Activated naive CD4-positive, alpha-beta T cell treated with anti-CD3 and anti-CD28 coated beads, Interleukin-2, amount 50 U/mL, for 16 hours (primary cell): ENCODE measurements around the gene SLAMF9.
"Not testable (repeated sequence)": the region's sequence is repeated elsewhere in the genome, so short reads cannot be mapped to it uniquely, and the experiment has no call there.

Source experiments
- DNase-seq: peaks from one replicate; pipeline ENCODE4 v3.0.0-alpha.2; 2020

SLAMF9 gene

DNA sequence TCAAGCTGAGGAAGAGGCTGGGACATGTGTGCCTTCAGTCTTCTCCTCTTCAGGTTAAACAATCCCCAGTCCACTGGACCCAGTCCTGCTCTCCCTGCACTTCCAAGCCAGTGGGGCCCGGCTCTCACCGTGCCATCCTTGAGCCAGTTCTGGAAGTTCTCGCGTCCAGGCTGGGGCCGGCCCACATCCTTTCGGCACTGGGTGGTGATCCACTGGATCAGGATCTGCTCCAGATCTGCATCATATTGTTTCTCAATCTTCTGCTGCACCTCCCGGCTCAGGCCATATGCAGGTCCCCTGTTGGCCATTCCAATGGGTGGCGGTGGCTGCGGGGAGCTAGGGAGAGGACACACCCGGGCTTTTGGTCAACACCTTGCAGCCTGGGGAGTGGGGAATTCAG lies 33.8 kb downstream of the SLAMF9 start:
- no peak for DNase-seq

DNA sequence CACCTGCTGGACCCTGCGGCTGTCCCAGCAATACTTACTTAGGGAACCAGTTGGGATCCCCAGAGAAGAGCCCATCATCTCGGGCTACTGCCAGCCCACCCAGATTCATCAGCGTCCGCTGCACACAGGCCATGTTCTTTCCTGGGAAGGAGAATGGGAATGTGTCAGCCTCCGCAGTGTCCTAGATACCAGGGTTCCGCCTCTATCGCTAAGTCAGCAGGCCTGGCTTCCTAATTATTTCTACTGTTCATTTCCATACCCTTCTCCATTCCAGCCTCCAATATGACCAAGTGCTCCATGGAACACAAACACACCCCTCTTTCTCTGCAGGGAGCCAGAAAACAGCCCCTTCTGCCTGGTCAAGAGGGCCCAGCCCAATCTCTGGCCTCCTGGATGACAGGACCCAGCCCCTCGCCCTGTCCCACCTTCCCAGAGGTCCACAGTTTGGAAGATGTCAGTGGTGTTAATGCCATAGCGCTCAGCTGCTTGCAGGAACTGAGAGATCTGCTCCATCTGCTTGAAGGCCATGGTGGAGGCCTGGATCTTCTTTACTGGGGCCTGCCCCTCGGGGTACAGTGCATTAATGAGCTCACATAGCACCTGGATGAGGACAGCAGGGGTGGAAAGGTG lies 34.7 kb downstream of the SLAMF9 start:
- no peak for DNase-seq

DNA sequence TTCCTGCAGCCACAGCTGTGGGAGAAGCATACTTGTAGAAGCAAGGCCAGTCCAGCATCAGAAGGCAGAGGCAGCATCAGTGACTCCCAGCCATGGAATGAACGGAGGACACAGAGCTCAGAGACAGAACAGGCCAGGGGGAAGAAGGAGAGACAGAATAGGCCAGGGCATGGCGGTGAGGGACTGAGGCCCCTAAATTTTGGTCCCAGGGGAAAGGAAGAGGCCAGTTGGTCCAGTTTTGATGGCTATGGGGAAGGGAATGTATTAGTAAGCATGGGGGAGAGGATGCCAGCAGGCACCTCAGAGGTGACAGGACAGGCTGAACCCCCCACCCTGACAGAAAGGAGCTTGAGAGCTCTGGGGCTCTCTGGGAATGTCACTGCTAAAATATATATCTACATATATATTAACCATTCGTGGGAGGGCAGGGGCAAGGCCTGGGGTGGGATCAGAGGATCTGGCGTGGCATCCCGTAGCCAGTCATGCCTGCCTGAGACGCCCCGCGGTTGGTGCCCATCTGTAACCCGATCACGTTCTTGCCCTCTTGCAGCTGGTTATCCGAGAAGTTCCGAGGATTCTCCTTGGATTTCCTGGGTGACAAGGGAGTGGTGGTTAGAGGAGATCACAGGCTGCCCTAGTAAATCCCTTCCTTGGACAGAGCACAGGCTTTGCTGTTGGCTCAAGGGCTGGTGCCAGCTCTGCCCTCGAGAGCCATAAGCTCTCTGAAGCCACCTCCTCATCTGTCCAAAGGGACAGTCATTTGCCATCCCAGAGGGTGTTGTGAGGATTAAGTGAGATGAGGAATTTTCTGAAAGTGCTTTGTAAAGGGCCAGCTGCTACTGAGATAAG lies 35.5 kb downstream of the SLAMF9 start:
- no peak for DNase-seq

DNA sequence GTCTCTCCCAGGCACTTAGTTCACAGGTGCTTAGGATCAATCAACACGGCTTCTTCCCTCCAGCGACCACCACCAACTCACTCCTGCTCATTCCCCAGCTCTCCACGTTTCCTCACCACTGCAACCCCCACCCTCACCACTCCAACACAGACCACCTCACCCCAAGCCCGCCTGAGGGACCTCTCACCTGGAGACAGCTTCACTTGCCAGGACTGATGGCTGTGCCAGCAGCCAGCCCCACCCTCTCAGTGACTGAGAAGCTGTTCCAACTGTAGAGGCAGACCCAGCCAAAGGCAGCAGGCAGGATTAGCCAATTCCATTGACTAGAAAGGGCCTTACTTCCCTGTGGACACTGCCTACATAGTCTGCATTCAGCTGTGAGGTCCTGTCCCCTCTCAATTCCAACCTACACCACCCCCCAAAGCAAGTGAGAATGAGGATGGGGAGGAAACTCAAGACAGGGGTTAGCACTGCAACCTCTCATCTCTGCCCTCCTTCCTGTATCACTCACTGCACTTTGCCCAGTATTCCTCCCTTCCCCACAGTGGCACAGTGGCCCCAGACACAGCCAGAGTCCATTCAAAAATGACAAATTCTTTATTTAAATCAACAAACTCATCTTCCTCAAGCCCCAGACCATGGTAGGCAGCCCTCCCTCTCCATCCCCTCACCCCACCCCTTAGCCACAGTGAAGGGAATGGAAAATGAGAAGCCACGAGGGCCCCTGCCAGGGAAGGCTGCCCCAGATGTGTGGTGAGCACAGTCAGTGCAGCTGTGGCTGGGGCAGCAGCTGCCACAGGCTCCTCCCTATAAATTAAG lies 36.3 kb downstream of the SLAMF9 start:
- no peak for DNase-seq

DNA sequence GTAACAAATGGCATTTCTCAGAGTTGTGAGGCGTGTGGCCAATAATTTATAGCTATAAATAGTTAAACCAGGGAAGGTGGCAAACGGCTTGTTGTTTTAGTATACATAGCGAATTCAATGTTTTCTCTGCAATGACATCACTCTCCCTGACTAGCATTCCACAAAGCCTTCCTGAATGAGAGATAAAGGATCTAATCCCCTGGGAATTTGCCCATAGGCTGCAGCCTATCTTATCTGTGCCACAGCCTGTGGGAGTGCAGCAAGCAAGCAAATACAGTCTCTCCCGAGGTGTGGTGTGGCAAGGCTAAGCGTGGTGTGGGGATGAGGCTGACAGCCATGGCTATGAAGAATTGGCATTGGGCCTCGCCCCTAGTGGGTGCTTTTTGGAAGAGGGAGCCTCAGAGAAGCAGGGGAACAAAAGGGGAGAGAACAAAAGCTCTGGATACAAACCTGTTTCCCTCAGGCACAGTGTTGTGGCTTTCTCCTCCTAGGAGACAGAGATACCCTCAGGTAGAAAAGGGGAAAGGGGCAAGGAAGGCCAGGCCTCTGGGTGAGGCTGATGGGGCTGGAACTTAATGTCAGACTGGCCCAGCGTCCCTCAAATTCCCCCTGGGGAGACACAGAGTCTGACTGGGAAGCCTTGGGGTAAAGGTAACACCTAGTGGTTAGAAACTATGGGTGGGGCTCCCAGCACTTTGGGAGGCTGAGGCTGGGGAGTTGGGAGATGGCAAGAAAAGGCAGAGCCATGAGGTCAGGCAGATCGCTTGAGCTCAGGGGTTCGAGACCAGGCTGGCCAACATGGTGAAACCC lies 37.6 kb downstream of the SLAMF9 start:
- DNase-seq = no peak

DNA sequence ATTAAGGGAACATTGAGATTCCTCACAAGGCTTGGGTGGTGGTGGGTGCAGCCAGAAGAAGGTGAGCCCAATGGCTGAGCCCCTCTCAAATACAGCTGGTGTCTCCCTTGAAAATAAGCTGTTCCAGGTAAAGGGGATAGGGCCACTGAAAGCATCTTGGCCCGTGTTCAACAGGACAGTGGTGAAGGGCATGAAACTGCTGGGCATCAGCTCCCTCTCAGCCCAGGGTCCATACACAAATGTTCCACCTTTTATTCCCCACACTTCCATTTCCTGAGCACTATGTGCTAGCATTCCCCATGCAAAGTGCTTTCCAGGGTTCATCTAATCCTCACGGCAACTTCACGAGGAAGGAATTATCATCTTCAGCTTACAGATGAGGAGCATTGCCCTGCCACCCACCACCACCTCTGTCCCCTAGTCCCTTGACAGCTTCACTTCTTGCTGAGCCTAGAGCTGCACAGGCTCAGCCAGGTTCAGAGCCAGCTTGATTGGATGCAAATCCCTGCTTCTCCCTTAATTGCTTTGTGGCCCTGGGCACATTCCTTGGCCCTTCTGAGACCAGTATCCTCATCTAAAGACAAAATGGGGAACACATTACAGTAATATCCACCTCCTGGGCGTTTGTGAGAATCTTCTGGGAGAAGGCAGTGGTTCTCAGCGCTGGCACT lies 38.3 kb downstream of the SLAMF9 start:
- DNase-seq = no peak

DNA sequence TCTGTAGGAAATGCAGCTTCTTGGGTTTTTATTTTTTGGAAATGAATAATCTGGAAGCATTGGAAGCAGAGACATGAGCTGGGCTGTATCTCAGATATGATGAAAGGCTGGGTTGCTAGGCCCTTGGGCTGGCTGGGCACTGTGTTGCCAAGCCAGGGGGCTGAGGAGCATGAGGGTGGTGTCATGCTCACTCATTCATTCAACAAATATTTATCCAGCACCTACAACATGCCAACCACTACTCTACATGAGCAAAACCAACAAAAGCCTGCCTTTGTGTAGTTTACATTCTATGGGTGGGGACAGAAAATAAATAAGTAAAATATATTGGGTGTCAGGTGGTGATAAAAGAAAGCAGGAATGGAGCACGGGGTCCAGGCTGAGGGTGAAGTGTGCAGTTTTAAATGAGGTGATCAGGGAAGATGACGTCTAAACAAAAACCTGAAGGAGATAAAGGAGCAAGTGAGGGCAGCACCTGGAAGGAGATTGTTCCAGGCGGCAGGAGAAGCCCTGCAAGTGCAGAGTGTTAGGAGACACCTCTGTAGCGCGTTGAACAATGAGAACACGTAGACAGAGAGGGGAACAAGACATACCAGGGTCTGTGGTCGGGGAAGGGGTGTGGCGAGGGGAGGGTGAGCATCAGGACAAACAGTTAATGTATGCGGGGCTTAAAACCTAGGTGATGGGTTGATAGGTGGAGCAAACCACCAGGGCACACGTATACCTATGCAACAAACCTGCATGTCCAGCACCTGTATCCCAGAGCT lies 39.6 kb downstream of the SLAMF9 start:
- no peak for DNase-seq

DNA sequence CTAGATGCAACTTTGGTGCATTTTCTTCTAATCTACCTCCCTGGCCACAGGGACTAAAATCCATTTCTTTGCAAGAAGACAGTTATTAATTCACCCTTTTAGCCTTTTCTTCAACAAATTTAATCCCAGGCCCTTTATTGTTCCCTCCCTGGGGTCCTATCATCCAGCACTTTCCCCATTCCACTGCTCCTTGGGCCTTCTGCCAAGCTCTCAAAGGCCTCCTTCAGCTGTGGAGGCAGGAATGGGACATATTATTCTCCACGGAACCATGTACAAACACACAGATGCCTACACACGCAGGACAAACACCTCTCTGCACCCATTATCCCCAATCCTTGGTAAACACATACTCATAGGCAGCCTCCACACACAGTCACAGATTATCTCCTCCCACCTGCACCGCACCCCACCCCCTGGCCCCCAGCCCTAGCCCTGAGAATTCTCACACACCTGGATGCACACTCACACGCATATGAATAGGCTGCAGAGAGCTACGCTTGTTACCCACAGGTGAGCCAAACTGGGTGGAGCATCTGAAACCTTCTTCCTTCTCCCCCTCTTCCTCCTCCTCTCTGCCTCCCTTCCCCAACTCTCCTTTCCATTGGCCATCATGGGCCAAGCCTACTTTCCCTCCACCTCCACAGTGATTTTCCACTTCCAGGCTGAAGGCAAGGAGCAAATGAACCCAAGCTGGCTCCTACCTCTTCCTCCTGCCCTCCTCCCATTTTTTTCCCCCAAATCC lies 40.4 kb downstream of the SLAMF9 start:
- no peak for DNase-seq

DNA sequence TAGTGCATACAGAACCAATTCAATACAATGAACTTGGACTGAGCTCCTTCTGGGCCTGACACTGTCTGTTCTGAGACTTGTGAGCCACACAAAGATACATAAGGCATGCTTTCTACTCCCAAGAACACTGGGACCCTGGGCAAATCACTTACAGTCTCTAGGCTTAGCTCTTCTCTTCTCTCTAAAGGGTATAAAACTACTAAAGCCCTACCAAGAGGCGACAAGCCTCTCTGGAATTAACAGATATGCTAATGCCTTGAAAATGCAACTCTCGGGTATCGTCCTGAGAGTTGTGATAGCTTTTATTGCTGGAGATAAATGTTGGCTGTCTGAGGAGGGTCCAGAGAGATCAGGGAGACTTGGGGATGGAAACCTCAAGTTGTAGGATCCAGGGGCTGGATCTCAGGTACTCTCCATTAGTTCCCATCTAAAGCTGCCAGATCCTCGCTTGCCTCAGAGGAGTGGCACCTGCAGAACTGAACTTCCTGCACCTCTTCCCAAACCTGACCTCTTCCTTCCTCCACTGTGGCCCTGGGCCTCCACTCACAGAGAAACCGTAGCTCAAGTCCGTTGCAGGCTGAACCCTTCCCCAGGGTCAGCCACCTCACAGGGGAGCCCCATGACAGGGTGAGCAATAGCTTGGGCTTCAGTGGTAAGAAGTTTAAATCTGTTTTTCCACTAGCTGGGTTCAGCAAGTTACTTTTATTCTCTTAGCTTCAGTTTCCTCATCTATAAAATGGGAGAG lies 42.5 kb downstream of the SLAMF9 start:
- no peak for DNase-seq

DNA sequence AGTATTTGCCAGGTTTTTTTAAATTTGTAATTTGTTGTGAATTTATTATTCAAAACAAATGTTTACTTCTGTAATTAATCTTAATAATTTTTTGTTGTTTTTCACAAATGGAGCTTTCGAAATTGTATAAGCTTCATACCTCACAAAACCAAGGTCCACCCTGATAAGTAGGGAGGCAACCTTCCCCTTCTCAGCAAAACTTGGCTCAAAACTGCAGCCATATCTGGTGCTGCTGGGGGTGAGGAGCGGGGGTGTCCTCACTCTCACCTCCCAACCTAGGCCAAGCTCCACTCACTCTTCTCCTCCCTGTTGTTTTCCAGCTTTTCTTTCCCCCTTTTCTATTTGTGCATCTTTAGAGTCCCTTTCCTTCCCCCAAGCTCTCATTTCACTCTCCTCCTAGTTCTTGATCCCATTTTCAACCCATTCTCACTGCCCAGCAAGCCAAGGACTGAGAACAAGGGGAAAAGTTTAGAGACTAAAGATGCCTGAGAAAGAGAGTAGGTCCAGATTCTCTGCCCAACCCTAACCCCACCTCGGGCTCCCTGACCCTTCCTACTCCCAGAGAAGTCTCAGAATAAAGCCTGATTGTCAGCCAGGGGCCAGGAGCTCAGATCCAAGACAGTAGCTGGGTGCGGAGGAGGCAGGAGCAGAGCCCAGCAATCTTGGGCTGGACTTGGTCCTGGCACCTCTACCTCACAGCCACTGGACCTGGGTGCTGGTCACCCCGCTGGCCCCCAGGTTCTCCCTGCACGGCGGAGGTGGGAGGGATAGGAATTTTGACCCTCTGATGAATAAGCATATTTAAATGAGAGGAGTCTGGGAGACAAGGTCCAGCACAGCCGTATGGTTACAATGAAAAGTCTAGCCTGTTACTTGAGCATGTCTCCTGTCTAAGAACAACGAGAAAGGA lies 45.8 kb downstream of the SLAMF9 start:
- no peak for DNase-seq

DNA sequence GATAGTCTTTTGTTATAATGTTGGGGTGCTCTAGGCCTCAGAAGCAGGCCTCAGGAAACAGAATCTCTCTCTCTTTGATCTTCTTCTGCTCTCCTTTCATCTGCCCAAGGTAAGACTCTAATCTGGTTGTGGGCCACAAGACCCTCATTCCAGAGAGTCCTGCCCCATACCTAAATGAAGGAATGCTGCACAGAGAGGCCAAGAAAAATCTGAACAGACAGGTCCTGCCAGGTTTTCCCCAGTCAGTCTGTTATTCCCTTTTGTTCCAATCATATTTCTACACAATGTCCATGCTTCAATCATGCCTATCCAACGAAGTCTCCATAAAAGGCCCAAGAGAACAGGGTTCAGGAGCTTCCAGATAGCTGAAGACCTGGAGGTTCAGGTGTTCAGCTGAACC lies 47.1 kb downstream of the SLAMF9 start:
- DNase-seq = no peak

DNA sequence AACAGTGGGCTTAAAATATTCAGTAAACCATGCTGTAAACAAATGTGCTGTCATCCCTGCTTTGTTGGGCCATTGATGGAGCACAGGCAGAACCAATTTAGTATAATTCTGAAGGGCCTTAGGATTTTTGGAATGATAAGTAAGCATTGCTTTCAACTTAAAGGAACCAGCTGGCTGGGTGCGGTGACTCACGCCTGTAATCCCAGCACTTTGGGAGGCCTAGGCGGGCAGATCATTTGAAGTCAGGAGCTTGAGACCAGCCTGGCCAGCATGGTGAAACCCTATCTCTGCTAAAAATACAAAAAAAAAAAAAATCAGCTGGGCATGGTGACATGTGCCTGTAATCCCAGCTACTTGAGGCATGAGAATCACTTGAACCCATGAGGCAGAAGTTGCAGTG lies 50.0 kb downstream of the SLAMF9 start:
- DNase-seq = not testable (repeated sequence)

DNA sequence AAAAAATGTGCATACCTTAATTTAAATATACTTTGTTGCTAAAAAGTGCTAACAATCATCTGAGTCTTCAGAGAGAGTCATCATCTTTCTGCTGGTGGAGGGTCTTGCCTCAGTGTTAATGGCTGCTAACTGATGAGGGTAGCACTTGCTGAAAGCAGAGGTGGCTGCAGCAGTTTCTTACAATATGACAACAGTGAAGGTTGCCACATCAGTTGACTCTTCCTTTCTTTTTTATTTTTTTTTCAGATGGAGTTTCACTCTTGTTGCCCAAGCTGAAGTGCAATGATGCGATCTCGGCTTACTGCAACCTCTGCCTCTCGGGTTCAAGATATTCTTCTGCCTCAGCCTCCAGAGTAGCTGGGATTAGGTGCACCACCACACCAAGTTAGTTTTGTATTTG lies 51.5 kb downstream of the SLAMF9 start:
- DNase-seq = no peak
